RWPE2 (cell line): ENCODE data around the gene FOSB.

Source experiments
- ATAC-seq: fragments of 200-7000 bp; cut with Tn5 transposase; 3 replicates; pipeline ENCODE4 v1.9.1; 2021; ENCODE audit warnings: low read depth
- DNase-seq: peaks from one replicate; pipeline ENCODE4 v3.0.0-alpha.2; 2020; ENCODE audit warnings: low spot score
- H3K27ac ChIP-seq: fragments of 450-650 bp; 2 replicates; pipeline ENCODE4 v1.5.1; 2017; ENCODE audit warnings: mild to moderate bottlenecking; ENCODE audit not compliant: poor library complexity, severe bottlenecking
- H3K27me3 ChIP-seq: fragments of 250-450 bp; sonication (Bioruptor Pico); 2 replicates; pipeline ENCODE4 v1.5.1; 2021; ENCODE audit warnings: mild to moderate bottlenecking, moderate library complexity; ENCODE audit not compliant: insufficient read depth, poor library complexity, severe bottlenecking
- H3K36me3 ChIP-seq: fragments of 250-450 bp; sonication (Bioruptor Pico); 2 replicates; pipeline ENCODE4 v1.5.1; 2020; ENCODE audit warnings: low read depth, mild to moderate bottlenecking, moderate library complexity
- H3K4me1 ChIP-seq: fragments of 250-450 bp; sonication (Bioruptor Pico); 2 replicates; pipeline ENCODE4 v1.5.1; 2021; ENCODE audit warnings: mild to moderate bottlenecking, moderate library complexity; ENCODE audit not compliant: insufficient read depth, poor library complexity, severe bottlenecking
- H3K4me3 ChIP-seq: fragments of 250-450 bp; sonication (Bioruptor Pico); 2 replicates; pipeline ENCODE4 v1.5.1; 2021; ENCODE audit warnings: mild to moderate bottlenecking, moderate library complexity; ENCODE audit not compliant: severe bottlenecking
- H3K9me3 ChIP-seq: fragments of 250-450 bp; sonication (Bioruptor Pico); 2 replicates; pipeline ENCODE4 v1.5.1; 2021; ENCODE audit warnings: mild to moderate bottlenecking, moderate library complexity; ENCODE audit not compliant: severe bottlenecking
- TF ChIP-seq, protein P1 (sequence below): fragments of 450-650 bp; IDR thresholded peaks from one replicate; pipeline ENCODE4 v1.5.1; 2017; ENCODE audit warnings: mild to moderate bottlenecking, moderate library complexity; ENCODE audit not compliant: poor library complexity, severe bottlenecking

FOSB gene

DNA sequence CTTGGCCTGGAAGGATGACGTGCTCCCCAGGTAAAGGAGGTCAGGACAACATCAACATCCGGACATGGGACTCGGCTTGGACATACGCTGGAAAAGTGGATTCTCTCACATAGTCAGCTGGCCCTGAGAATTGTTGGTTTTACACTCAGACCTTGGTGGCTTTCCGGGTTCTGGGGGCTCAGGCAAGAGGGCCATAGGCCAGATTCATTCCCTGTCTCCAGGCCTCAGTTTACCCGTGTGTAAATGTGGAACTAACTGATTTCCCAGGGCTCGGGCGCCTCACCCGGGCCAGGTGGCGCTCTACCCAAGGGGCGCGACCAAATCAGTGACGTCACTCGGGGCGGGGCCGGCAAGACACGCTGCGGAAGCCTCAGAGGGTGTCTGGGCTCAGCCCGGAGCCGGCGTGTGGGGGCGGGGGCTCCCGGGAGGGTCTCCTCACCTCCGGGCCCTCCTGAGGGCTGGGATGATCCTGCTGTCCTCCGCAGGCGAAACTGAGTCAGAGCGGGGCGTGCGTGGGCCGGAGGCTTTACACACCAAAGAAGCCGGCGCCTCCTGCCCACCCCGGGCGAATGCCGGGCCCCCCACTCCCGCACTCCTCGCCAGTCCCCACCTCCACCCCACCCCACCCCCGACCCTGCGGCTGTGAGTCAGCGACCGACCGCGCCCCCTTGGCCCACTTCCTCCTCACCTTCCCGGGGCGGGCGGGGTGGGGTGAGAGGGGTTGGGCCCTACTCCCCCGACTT, 38.6 kb downstream of the FOSB start:
- Histone ChIP-seq H3K4me3 (peak overlapping the region; percentile 83), H3K36me3 (peaks cover 23% of the 10 kb centered on the region), H3K4me1 (peaks cover 7% of the 10 kb centered on the region), H3K27ac (peak overlapping the region; percentile 86), H3K9me3 (no peaks in the 10 kb centered on the region), H3K27me3 (no peaks in the 10 kb centered on the region)
- TF ChIP-seq, protein P1, sequence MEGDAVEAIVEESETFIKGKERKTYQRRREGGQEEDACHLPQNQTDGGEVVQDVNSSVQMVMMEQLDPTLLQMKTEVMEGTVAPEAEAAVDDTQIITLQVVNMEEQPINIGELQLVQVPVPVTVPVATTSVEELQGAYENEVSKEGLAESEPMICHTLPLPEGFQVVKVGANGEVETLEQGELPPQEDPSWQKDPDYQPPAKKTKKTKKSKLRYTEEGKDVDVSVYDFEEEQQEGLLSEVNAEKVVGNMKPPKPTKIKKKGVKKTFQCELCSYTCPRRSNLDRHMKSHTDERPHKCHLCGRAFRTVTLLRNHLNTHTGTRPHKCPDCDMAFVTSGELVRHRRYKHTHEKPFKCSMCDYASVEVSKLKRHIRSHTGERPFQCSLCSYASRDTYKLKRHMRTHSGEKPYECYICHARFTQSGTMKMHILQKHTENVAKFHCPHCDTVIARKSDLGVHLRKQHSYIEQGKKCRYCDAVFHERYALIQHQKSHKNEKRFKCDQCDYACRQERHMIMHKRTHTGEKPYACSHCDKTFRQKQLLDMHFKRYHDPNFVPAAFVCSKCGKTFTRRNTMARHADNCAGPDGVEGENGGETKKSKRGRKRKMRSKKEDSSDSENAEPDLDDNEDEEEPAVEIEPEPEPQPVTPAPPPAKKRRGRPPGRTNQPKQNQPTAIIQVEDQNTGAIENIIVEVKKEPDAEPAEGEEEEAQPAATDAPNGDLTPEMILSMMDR = peak; percentile 77
- ATAC-seq (peak; percentile 72), DNase-seq (peak; percentile 97)

- Histone ChIP-seq H3K4me3 (peak within 1 kb of the TSS; percentile 83), H3K9me3 (no peaks in the 10 kb centered on the region), H3K27ac (peak within 1 kb of the TSS; percentile 86), H3K36me3 (peaks cover 28% of the 10 kb centered on the region), H3K4me1 (peaks cover 7% of the 10 kb centered on the region), H3K27me3 (no peaks in the 10 kb centered on the region)
- DNase-seq (peak; percentile 88), ATAC-seq (peak; percentile 56)
- TF ChIP-seq, protein P1 = no peak
Measured at GRCh38 chr19:45506989-45507871, 39.4 kb downstream of the FOSB start, which contains the start of gene VASP. Gene VASP (plus strand): TSS chr19:45507479. CDS start chr19:45507772, 293 bp downstream.

GRCh38 chr19:45507872-45508416, 40.1 kb downstream of the FOSB start:
- no peak for DNase-seq

DNA sequence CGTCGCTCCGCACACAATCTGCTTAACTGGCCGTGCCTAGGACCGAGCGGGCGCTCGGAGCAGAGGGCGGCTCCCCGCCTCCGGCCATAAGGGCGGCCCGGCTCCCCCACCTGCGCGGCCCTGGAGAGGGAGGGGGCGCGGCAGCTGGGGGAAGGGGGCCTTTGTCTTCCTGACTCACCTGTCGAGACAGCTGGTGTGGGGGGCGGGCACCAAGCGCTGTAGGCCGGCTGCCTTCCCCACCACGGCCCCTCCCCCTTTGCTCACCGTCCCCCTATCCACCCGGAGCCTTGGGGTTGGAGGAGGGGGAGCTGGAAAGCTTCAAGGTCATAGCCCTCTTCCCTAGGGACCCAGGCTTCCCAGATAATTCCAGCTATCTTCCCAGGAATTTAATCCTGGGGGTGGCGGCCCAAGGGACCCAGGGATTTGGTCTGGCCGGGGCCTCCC, 40.6 kb downstream of the FOSB start:
- Histone ChIP-seq H3K27ac (peak overlapping the region; percentile 86), H3K4me1 (peaks cover 7% of the 10 kb centered on the region), H3K36me3 (peaks cover 35% of the 10 kb centered on the region), H3K27me3 (no peaks in the 10 kb centered on the region), H3K4me3 (peak overlapping the region; percentile 83), H3K9me3 (no peaks in the 10 kb centered on the region)
- ATAC-seq = peak; percentile 9; the same call in 2 of the 3 replicates
- DNase-seq = peak; percentile 85
- TF ChIP-seq, protein P1 = no peak

More at GRCh38 chr19:45507872-45508416, 40.1 kb downstream of the FOSB start:
- Histone ChIP-seq H3K36me3 (peaks cover 35% of the 10 kb centered on the region), H3K4me1 (peaks cover 7% of the 10 kb centered on the region), H3K9me3 (no peaks in the 10 kb centered on the region), H3K27me3 (no peaks in the 10 kb centered on the region), H3K27ac (peak overlapping the region; percentile 86), H3K4me3 (peak overlapping the region; percentile 83)
- ATAC-seq = no peak
- TF ChIP-seq, protein P1 = no peak
